ENCODE data around the gene AP3S1.
"Not testable (repeated sequence)": the region's sequence is repeated elsewhere in the genome, so short reads cannot be mapped to it uniquely, and the experiment has no call there.

The AP3S1 gene

GRCh38 chr5:115841382-115842088 lies at the start of gene AP3S1, which contains the start of gene ATG12:
AP3S1 (plus strand) TSS chr5:115841935; CDS start chr5:115842038, 103 bp downstream.
ATG12 (minus strand) TSS chr5:115841565; CDS start chr5:115841552, 13 bp downstream.
- Mint-ChIP-seq H3K4me1 (ENCODE audit: low read depth) (peaks cover 65% of the 10 kb centered on the region), H3K27ac (peak within 1 kb of the TSS; percentile 100), H3K27me3 (no peaks in the 10 kb centered on the region), H3K9me3 (ENCODE audit: low read depth) (no peaks in the 10 kb centered on the region), H3K4me3 (peak within 1 kb of the TSS; percentile 96), H3K36me3 (peaks cover 4% of the 10 kb centered on the region)

- no peaks in the 10 kb centered on the region for H3K4me1 Mint-ChIP-seq (ENCODE audit: low read depth)
- H3K27ac Mint-ChIP-seq: no peak overlapping the region
- H3K27me3 Mint-ChIP-seq: peaks cover 15% of the 10 kb centered on the region
- no peak overlapping the region for H3K4me3 Mint-ChIP-seq
- no peaks in the 10 kb centered on the region for H3K9me3 Mint-ChIP-seq (ENCODE audit: low read depth)
- no peaks in the 10 kb centered on the region for H3K36me3 Mint-ChIP-seq
Measured at GRCh38 chr5:115795700-115796099, 46.0 kb upstream of the AP3S1 start.

GRCh38 chr5:115796656-115797055 lies 45.1 kb upstream of the AP3S1 start:
- Mint-ChIP-seq H3K36me3 (no peaks in the 10 kb centered on the region), H3K9me3 (ENCODE audit: low read depth) (no peaks in the 10 kb centered on the region), H3K27ac (no peak overlapping the region), H3K4me1 (ENCODE audit: low read depth) (no peaks in the 10 kb centered on the region), H3K27me3 (peaks cover 12% of the 10 kb centered on the region), H3K4me3 (no peak overlapping the region)

- Mint-ChIP-seq H3K4me1 (ENCODE audit: low read depth) (no peaks in the 10 kb centered on the region), H3K27ac (no peak overlapping the region), H3K27me3 (peaks cover 5% of the 10 kb centered on the region), H3K9me3 (ENCODE audit: low read depth) (no peaks in the 10 kb centered on the region), H3K36me3 (no peaks in the 10 kb centered on the region), H3K4me3 (no peak overlapping the region)
Measured at GRCh38 chr5:115798252-115798651, 43.5 kb upstream of the AP3S1 start.

GRCh38 chr5:115800108-115800507 lies 41.6 kb upstream of the AP3S1 start:
- Mint-ChIP-seq H3K4me3 (no peak overlapping the region), H3K36me3 (no peaks in the 10 kb centered on the region), H3K27ac (no peak overlapping the region), H3K27me3 (peaks cover 5% of the 10 kb centered on the region), H3K9me3 (ENCODE audit: low read depth) (no peaks in the 10 kb centered on the region), H3K4me1 (ENCODE audit: low read depth) (no peaks in the 10 kb centered on the region)

GRCh38 chr5:115801152-115801551 lies 40.6 kb upstream of the AP3S1 start:
- H3K4me3 Mint-ChIP-seq: no peak overlapping the region
- H3K27me3 Mint-ChIP-seq: peaks cover 5% of the 10 kb centered on the region
- no peak overlapping the region for H3K27ac Mint-ChIP-seq
- no peaks in the 10 kb centered on the region for H3K9me3 Mint-ChIP-seq (ENCODE audit: low read depth)
- no peaks in the 10 kb centered on the region for H3K4me1 Mint-ChIP-seq (ENCODE audit: low read depth)
- H3K36me3 Mint-ChIP-seq: no peaks in the 10 kb centered on the region

- Mint-ChIP-seq H3K9me3 (ENCODE audit: low read depth) (no peaks in the 10 kb centered on the region), H3K4me1 (ENCODE audit: low read depth) (peaks cover under 1% of the 10 kb centered on the region), H3K27ac (no peak overlapping the region), H3K36me3 (no peaks in the 10 kb centered on the region), H3K4me3 (no peak overlapping the region), H3K27me3 (peaks cover 2% of the 10 kb centered on the region)
Measured at GRCh38 chr5:115801984-115802383, 39.8 kb upstream of the AP3S1 start.

- Mint-ChIP-seq H3K36me3 (no peaks in the 10 kb centered on the region), H3K4me3 (no peak overlapping the region), H3K27ac (no peak overlapping the region), H3K27me3 (peaks cover 11% of the 10 kb centered on the region), H3K4me1 (ENCODE audit: low read depth) (peaks cover 6% of the 10 kb centered on the region), H3K9me3 (ENCODE audit: low read depth) (no peaks in the 10 kb centered on the region)
Measured at GRCh38 chr5:115806986-115807653, 34.6 kb upstream of the AP3S1 start.

- no peaks in the 10 kb centered on the region for H3K36me3 Mint-ChIP-seq
- peaks cover 6% of the 10 kb centered on the region for H3K4me1 Mint-ChIP-seq (ENCODE audit: low read depth)
- no peaks in the 10 kb centered on the region for H3K9me3 Mint-ChIP-seq (ENCODE audit: low read depth)
- no peak overlapping the region for H3K27ac Mint-ChIP-seq
- H3K27me3 Mint-ChIP-seq: peaks cover 16% of the 10 kb centered on the region
- no peak overlapping the region for H3K4me3 Mint-ChIP-seq
Measured at GRCh38 chr5:115807654-115808052, 34.1 kb upstream of the AP3S1 start.

GRCh38 chr5:115808066-115808465 lies 33.7 kb upstream of the AP3S1 start:
- H3K27me3 Mint-ChIP-seq: peaks cover 18% of the 10 kb centered on the region
- not testable (repeated sequence) for H3K27ac Mint-ChIP-seq; H3K9me3 Mint-ChIP-seq (ENCODE audit: low read depth); H3K4me3 Mint-ChIP-seq; H3K4me1 Mint-ChIP-seq (ENCODE audit: low read depth); H3K36me3 Mint-ChIP-seq

- H3K4me3 Mint-ChIP-seq: no peak overlapping the region
- H3K9me3 Mint-ChIP-seq (ENCODE audit: low read depth): no peaks in the 10 kb centered on the region
- peaks cover 10% of the 10 kb centered on the region for H3K4me1 Mint-ChIP-seq (ENCODE audit: low read depth)
- H3K27me3 Mint-ChIP-seq: peaks cover 28% of the 10 kb centered on the region
- no peak overlapping the region for H3K27ac Mint-ChIP-seq
- H3K36me3 Mint-ChIP-seq: no peaks in the 10 kb centered on the region
Measured at GRCh38 chr5:115809946-115810345, 31.8 kb upstream of the AP3S1 start.

- H3K9me3 Mint-ChIP-seq (ENCODE audit: low read depth): no peaks in the 10 kb centered on the region
- H3K36me3 Mint-ChIP-seq: no peaks in the 10 kb centered on the region
- H3K4me1 Mint-ChIP-seq (ENCODE audit: low read depth): peaks cover 16% of the 10 kb centered on the region
- no peak overlapping the region for H3K4me3 Mint-ChIP-seq
- H3K27ac Mint-ChIP-seq: no peak overlapping the region
- peaks cover 34% of the 10 kb centered on the region for H3K27me3 Mint-ChIP-seq
Measured at GRCh38 chr5:115810761-115811160, 31.0 kb upstream of the AP3S1 start.

- Mint-ChIP-seq H3K27me3 (peaks cover 36% of the 10 kb centered on the region), H3K36me3 (no peaks in the 10 kb centered on the region), H3K4me3 (no peak overlapping the region), H3K27ac (no peak overlapping the region), H3K4me1 (ENCODE audit: low read depth) (peaks cover 19% of the 10 kb centered on the region), H3K9me3 (ENCODE audit: low read depth) (no peaks in the 10 kb centered on the region)
Measured at GRCh38 chr5:115811406-115811805, 30.3 kb upstream of the AP3S1 start.

GRCh38 chr5:115812372-115812771 lies 29.4 kb upstream of the AP3S1 start:
- H3K4me1 Mint-ChIP-seq (ENCODE audit: low read depth): peaks cover 18% of the 10 kb centered on the region
- H3K9me3 Mint-ChIP-seq (ENCODE audit: low read depth): no peaks in the 10 kb centered on the region
- no peak overlapping the region for H3K27ac Mint-ChIP-seq
- peaks cover 38% of the 10 kb centered on the region for H3K27me3 Mint-ChIP-seq
- no peaks in the 10 kb centered on the region for H3K36me3 Mint-ChIP-seq
- H3K4me3 Mint-ChIP-seq: no peak overlapping the region

GRCh38 chr5:115813719-115814118 lies 28.0 kb upstream of the AP3S1 start:
- Mint-ChIP-seq H3K9me3 (ENCODE audit: low read depth) (no peaks in the 10 kb centered on the region), H3K36me3 (no peaks in the 10 kb centered on the region), H3K27ac (no peak overlapping the region), H3K27me3 (peaks cover 47% of the 10 kb centered on the region), H3K4me3 (no peak overlapping the region), H3K4me1 (ENCODE audit: low read depth) (peaks cover 17% of the 10 kb centered on the region)

Data from activated naive CD8-positive, alpha-beta T cell (primary cell).